GM23338 (cell line): ENCODE results near the gene THAP5.

ENCODE experiments used
- EZH2phosphoT487 ChIP-seq: fragments of 200-600 bp; sonication (generic); IDR thresholded peaks from one replicate; pipeline ENCODE4 v1.8.1; 2018; ENCODE audit warnings: antibody characterized with exemption; ENCODE audit not compliant: unreplicated experiment
- POLR2AphosphoS5 ChIP-seq: IDR thresholded peaks from 2 replicates; pipeline ENCODE4 v1.6.1; 2016; ENCODE audit warnings: antibody characterized with exemption, low read depth
- ZNF114 ChIP-seq: fragments of 250-450 bp; sonication (Bioruptor Pico); IDR thresholded peaks from 2 replicates; pipeline ENCODE4 v1.5.0; 2020; ENCODE audit warnings: mild to moderate bottlenecking, moderate library complexity
- TF ChIP-seq, protein P1 (sequence below), 2 experiments: fragments of 200-600 bp in 1 of 2; sonication (generic) in 1 of 2; conservative IDR thresholded peaks; 2 replicates each; pipeline versions ENCODE4 v1.5.1 to v1.6.1; 2016 to 2017; ENCODE audit warnings: antibody characterized with exemption in 2 of 2, low read depth in 2 of 2, mild to moderate bottlenecking in 2 of 2, moderate library complexity in 1 of 2

GRCh38 chr7:108559253-108559652, 10.3 kb downstream of the THAP5 start:
- TF ChIP-seq, protein P1, sequence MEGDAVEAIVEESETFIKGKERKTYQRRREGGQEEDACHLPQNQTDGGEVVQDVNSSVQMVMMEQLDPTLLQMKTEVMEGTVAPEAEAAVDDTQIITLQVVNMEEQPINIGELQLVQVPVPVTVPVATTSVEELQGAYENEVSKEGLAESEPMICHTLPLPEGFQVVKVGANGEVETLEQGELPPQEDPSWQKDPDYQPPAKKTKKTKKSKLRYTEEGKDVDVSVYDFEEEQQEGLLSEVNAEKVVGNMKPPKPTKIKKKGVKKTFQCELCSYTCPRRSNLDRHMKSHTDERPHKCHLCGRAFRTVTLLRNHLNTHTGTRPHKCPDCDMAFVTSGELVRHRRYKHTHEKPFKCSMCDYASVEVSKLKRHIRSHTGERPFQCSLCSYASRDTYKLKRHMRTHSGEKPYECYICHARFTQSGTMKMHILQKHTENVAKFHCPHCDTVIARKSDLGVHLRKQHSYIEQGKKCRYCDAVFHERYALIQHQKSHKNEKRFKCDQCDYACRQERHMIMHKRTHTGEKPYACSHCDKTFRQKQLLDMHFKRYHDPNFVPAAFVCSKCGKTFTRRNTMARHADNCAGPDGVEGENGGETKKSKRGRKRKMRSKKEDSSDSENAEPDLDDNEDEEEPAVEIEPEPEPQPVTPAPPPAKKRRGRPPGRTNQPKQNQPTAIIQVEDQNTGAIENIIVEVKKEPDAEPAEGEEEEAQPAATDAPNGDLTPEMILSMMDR (conservative IDR thresholded peaks at IDR 0.05; ENCODE audit: low read depth in 2 of 2), result no peak
- TF ChIP-seq POLR2AphosphoS5, result no peak
- no peak for TF ChIP-seq EZH2phosphoT487
- no peak for TF ChIP-seq ZNF114 (CRISPR knock-in tag)
